ENCODE results near the gene WNK2. TPM values are rescaled to one million over a fixed set of nuclear protein-coding genes. Genes with fewer than 3 reads are reported as not detected.
"Not testable (repeated sequence)": the region's sequence is repeated elsewhere in the genome, so short reads cannot be mapped to it uniquely, and the experiment has no call there.

Gene WNK2
- total RNA-seq, 4 donors from 2014 or later, result 3.8 to 17.7 (median 9.0) TPM

GRCh38 chr9:93326056-93326455 is 142.1 kb downstream of the WNK2 start:
- TF ChIP-seq CTCF (IDR thresholded peaks at IDR 0.05) (no peak), POLR2A (IDR thresholded peaks at IDR 0.05) (no peak), EP300 (IDR thresholded peaks at IDR 0.05) (no peak)
- no peak overlapping the region for H3K27ac ChIP-seq
- 78 to 85% methylated on average over 9 of the region's 9 CpGs for WGBS, 2 donors
- no peaks in the 10 kb centered on the region for H3K4me1 ChIP-seq
- no peak overlapping the region for H3K4me3 ChIP-seq
- DNase-seq (ENCODE audit: low spot score in 2 of 2), result no peak
- H3K36me3 ChIP-seq, result no peaks in the 10 kb centered on the region
- H3K9me3 ChIP-seq, result no peaks in the 10 kb centered on the region
- H3K27me3 ChIP-seq, result no peaks in the 10 kb centered on the region

GRCh38 chr9:93326654-93327053 is 142.7 kb downstream of the WNK2 start:
- H3K36me3 ChIP-seq, result no peaks in the 10 kb centered on the region
- H3K4me1 ChIP-seq, result no peaks in the 10 kb centered on the region
- WGBS, 2 donors, result 86 to 89% methylated on average over 13 of the region's 13 CpGs
- H3K27me3 ChIP-seq, result no peaks in the 10 kb centered on the region
- DNase-seq (ENCODE audit: low spot score in 2 of 2), result no peak
- TF ChIP-seq POLR2A (IDR thresholded peaks at IDR 0.05) (no peak), CTCF (IDR thresholded peaks at IDR 0.05) (no peak), EP300 (IDR thresholded peaks at IDR 0.05) (no peak)
- no peaks in the 10 kb centered on the region for H3K9me3 ChIP-seq
- no peak overlapping the region for H3K4me3 ChIP-seq
- no peak overlapping the region for H3K27ac ChIP-seq

- 79 to 82% methylated on average over 7 of the region's 7 CpGs for WGBS, 2 donors
- DNase-seq (ENCODE audit: low spot score in 2 of 2), result no peak
- no peak overlapping the region for H3K4me3 ChIP-seq
- no peaks in the 10 kb centered on the region for H3K9me3 ChIP-seq
- no peaks in the 10 kb centered on the region for H3K36me3 ChIP-seq
- H3K4me1 ChIP-seq, result no peaks in the 10 kb centered on the region
- TF ChIP-seq EP300 (IDR thresholded peaks at IDR 0.05) (no peak), CTCF (IDR thresholded peaks at IDR 0.05) (no peak), POLR2A (IDR thresholded peaks at IDR 0.05) (no peak)
- H3K27me3 ChIP-seq, result no peaks in the 10 kb centered on the region
- no peak overlapping the region for H3K27ac ChIP-seq
Observed at GRCh38 chr9:93329629-93330280, 145.8 kb downstream of the WNK2 start.

- TF ChIP-seq EP300 (IDR thresholded peaks at IDR 0.05) (no peak), CTCF (IDR thresholded peaks at IDR 0.05) (no peak), POLR2A (IDR thresholded peaks at IDR 0.05) (no peak)
- Histone ChIP-seq H3K27ac (no peak overlapping the region), H3K4me3 (no peak overlapping the region), H3K4me1 (no peaks in the 10 kb centered on the region), H3K36me3 (no peaks in the 10 kb centered on the region), H3K9me3 (no peaks in the 10 kb centered on the region), H3K27me3 (no peaks in the 10 kb centered on the region)
- DNase-seq (ENCODE audit: low spot score in 2 of 2), result no peak
- 68 to 81% methylated on average over 4 of the region's 4 CpGs for WGBS, 2 donors
Observed at GRCh38 chr9:93332317-93332716, 148.4 kb downstream of the WNK2 start.

GRCh38 chr9:93336720-93337119 is 152.8 kb downstream of the WNK2 start:
- WGBS, 2 donors, result 73 to 80% methylated on average over 7 of the region's 7 CpGs
- Histone ChIP-seq H3K4me3 (no peak overlapping the region), H3K4me1 (no peaks in the 10 kb centered on the region), H3K9me3 (peaks cover 0 to 13% (median 2%) of the 10 kb centered on the region in 4 donors), H3K36me3 (peaks cover 0 to 3% (median 0%) of the 10 kb centered on the region in 3 donors), H3K27ac (no peak overlapping the region), H3K27me3 (no peaks in the 10 kb centered on the region)
- TF ChIP-seq POLR2A (IDR thresholded peaks at IDR 0.05), result no peak
- TF ChIP-seq EP300 (IDR thresholded peaks at IDR 0.05), result no peak
- DNase-seq (ENCODE audit: low spot score in 2 of 2), result no peak

- WGBS, 2 donors, result 70 to 93% methylated on average over 1 of the region's 1 CpG
- not testable (repeated sequence) for DNase-seq (ENCODE audit: low spot score in 2 of 2)
Observed at GRCh38 chr9:93338196-93338595, 154.3 kb downstream of the WNK2 start.

More at GRCh38 chr9:93338196-93338595, 154.3 kb downstream of the WNK2 start:
- H3K27ac ChIP-seq, H3K27me3 ChIP-seq, H3K4me3 ChIP-seq, H3K4me1 ChIP-seq, H3K36me3 ChIP-seq: not testable (repeated sequence)
- H3K9me3 ChIP-seq, result peaks cover 0 to 13% (median 2%) of the 10 kb centered on the region in 4 donors
